Left cardiac atrium (tissue), 4 donors: ENCODE results near the gene CCDC71L. TPM values are rescaled to one million over a fixed set of nuclear protein-coding genes. Genes with fewer than 3 reads are reported as not detected.

Source experiments
- ATAC-seq, 2 donors: fragments of 200-7000 bp; cut with Tn5 transposase; one replicate each; pipeline ENCODE4 v1.9.1; 2020; ENCODE audit warnings: mild to moderate bottlenecking in 2 of 2, moderate library complexity in 2 of 2
- DNase-seq: peaks from one replicate; pipeline ENCODE4 v3.0.0-alpha.2; 2020
- intact Hi-C, 2 donors: fragments of 100-400 bp; cut with DNase I; formaldehyde crosslinking; loops; one replicate each; pipeline versions ENCODE4 v1.14.1 to v1.15.1; 2022 to 2023
- total RNA-seq, 2 donors: library from RNA; stranded (reverse); fragmentation: NEBNext Ultra II Directional; extraction: Animal tissue kit (Norgen Biotek cat#: 25700); gene quantifications; one replicate each; pipeline ENCODE4 v1.2.1, GENCODE V29; 2021
- donor health status: DM: no; HTN: yes; CAD: no.
- donor health status: DM: no; HTN: yes; CAD: no; lungs with severe emphysema.
- donor health status: DM: yes; HTN: yes; CAD: no.
- donor health status: Dilated cardiomyopathy.

The CCDC71L gene
- total RNA-seq, 2 donors from 2014 or later = 11.0 to 21.5 TPM

DNA sequence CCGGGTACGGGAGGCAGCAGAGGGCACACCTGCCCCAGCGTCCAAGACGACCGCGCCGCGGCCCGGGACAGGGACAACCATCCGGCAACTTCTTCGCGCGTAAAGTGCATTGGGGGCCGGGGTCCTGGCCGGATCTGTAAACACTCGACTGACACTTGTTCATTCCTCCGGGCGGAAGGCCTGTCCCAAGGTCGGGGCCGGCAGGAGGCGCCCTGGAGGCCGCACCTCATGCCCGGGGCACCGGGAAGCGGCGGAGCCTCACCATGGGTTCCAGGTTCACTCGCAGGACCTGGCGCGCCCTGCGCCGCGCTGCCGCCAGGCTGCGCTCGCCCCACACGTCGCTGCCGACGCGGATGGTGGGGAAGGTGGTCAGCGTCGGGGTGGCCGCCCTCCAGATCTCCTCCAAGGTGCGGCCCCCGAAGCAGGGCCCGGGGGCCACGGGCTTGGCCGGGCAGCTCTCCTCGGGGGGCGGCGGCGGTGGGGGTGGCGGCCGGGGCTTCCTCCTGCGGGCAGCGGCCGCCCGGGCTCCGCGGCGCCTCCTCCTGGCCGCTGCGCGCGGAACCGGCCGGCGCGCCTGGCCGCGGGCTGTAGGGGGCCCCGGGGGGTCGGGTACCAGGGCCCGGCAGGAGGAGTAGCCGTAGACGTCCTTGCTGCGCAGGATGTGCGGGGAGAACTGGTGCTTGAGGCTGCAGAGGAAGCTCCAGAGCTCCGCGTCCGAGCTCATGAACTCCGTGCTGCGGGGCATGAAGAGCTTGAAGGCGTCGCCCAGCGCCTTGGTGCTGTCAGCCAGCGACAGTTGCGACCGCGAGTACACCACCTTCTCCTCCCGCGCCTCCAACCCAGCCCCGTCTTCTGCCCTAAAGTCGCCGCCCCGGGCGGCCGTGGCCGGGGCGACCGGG is 746 bp downstream of the CCDC71L start:
- intact Hi-C loops = loop anchor here in 1 of 2 donors (5.0 kb wide), 2 partner anchors 77 to 483 kb away; no protein-coding TSS in a partner anchor
- ATAC-seq (peak; percentile 75), DNase-seq (peak; percentile 83)

- ATAC-seq = no peak
- intact Hi-C loops = loop anchor here in 1 of 2 donors (5.0 kb wide), 1 partner anchor 482 kb away; no protein-coding TSS in a partner anchor
- no peak for DNase-seq
These were observed 1.6 kb downstream of the CCDC71L start for GRCh38 chr7:106659166-106659962.

GRCh38 chr7:106658316-106659165 is 2.4 kb downstream of the CCDC71L start:
- DNase-seq = no peak
- intact Hi-C loops = loop anchor here in 1 of 2 donors (5.0 kb wide), 1 partner anchor 481 kb away; no protein-coding TSS in a partner anchor

GRCh38 chr7:106657085-106657991 is 3.6 kb downstream of the CCDC71L start:
- DNase-seq = no peak

More at GRCh38 chr7:106658316-106659165, 2.4 kb downstream of the CCDC71L start:
- no peak for ATAC-seq

DNA sequence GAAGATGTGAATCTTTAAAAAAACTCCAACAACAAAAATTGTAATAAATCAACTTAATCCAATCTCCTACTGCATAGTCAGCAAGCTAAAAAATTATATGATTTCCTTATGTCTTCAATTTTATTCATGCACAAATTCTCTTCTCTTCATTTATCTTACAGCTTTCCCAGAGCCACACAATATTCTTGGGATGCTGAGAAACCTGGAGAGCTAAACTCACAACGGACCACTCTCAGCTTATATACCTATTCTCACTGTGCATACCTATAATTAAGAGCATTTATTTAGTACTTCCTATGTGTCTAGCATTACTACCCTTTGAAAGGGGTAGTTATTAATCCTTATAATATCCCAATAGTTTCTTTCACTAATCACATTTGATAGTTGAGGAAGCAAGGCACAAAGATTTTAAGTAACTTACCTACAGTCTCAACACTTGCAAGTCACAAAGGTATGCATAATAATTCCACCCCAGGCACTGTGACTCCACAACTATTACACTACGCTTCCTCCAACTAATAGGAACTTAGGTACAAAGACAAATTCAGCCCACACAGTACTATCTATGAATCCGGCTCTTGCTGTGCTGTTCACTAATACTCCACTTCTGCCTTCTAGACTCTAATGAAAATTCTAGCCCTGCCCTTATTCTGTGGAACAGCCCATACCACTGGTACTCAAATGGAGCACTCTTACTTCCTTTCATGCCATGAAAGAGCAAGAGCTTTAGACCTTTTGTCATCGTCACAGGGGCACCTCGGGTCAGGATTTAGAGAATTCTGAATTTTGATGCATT is 5.1 kb downstream of the CCDC71L start:
- ATAC-seq (no peak), DNase-seq (no peak)
- intact Hi-C loops = loop anchor here in 1 of 2 donors (5.0 kb wide), 1 partner anchor 479 kb away; no protein-coding TSS in a partner anchor

More at GRCh38 chr7:106657085-106657991, 3.6 kb downstream of the CCDC71L start:
- no peak for ATAC-seq
- intact Hi-C loops = loop anchor here in 1 of 2 donors (5.0 kb wide), 1 partner anchor 480 kb away; no protein-coding TSS in a partner anchor

- intact Hi-C loops = no loop called here
- ATAC-seq (no peak), DNase-seq (no peak)
These were observed 7.5 kb downstream of the CCDC71L start for GRCh38 chr7:106653488-106653887.

GRCh38 chr7:106652909-106653308 is 8.0 kb downstream of the CCDC71L start:
- no peak for ATAC-seq
- DNase-seq = no peak
- intact Hi-C loops = no loop called here

DNA sequence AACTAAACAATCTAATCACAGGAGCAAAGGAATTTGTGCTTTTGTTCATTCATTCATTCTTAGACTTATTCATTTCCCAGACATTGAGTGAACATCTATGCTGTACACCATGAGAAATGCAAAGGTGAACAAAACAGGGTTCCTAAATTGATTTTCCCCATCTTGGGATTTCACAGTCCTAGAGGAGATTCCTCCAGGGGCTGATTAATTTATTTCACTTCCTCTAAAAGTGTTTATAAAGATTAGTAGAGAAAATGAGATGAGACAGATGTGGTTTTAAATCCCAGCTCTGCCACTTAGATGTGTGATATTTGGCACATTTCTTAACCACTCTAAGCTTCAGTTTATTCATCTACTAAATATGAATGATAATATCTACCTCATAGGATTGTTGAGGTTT is 8.9 kb downstream of the CCDC71L start:
- intact Hi-C loops = no loop called here
- DNase-seq (no peak), ATAC-seq (no peak)

DNA sequence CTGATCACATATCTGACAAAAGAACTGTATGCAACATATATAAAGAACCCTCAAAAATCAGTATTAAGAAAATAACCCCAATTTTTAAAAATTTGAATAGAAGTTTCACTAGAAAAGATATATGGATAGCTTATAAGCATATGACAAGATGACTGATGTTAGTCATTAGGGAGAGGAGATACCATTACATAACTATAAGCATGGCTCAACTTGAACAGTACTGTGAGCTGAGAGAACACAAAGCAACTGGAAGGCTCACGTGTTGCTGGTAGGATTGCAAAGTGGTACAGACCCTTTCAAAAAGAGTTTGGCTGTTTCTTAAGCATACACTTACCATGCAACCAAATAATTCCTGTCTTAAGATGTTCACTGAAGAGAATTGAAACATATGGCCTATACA is 14.7 kb downstream of the CCDC71L start:
- intact Hi-C loops = no loop called here
- ATAC-seq (no peak), DNase-seq (no peak)

- ATAC-seq (peak in 1 of 2 donors; percentile 17), DNase-seq (no peak)
- intact Hi-C loops = no loop called here
These were observed 16.0 kb downstream of the CCDC71L start for GRCh38 chr7:106644999-106645398.

DNA sequence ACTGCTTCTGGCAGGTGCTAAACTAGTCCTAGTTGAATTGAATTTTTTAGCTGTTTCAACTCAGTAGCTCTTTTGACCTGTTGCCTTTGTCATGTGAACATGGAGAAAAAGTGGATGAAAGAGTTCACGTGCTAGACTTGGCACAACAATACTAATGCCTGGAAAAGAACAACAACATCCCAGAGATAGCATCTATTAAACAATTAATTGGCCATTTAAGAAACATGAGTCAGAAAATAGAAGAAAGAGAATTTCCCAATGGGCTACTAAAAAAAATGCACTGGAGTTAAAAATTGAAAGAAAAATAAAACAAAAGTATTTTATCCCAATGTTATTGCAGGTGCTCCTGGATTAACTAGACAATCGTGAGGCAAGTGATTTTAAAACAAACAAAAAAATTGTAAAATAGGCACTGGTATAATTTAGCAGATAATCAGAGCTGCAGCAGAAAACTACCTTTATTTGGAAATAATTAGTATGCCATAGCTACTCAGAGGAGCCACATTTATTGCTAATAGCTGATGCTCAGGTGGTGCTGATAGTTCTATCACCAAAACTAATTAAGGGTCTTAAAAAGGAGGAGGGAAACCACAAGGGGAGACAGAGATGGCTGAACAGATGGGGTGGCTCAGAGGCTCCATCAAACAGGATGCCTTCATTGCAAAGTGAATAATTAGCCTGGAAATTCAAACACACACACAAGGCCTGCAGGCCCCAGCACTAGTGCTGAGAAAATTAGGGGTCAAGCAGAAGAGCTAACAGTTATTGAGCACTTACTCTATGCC is 17.6 kb downstream of the CCDC71L start:
- DNase-seq (no peak), ATAC-seq (no peak)
- intact Hi-C loops = no loop called here

- DNase-seq (no peak), ATAC-seq (no peak)
- intact Hi-C loops = no loop called here
These were observed 19.5 kb downstream of the CCDC71L start for GRCh38 chr7:106641416-106641815.

- no peak for DNase-seq
- intact Hi-C loops = no loop called here
- ATAC-seq = peak in 1 of 2 donors; percentile 61
These were observed 20.4 kb downstream of the CCDC71L start for GRCh38 chr7:106640368-106641141.

- no peak for DNase-seq
These were observed 21.3 kb downstream of the CCDC71L start for GRCh38 chr7:106639476-106640334.

DNA sequence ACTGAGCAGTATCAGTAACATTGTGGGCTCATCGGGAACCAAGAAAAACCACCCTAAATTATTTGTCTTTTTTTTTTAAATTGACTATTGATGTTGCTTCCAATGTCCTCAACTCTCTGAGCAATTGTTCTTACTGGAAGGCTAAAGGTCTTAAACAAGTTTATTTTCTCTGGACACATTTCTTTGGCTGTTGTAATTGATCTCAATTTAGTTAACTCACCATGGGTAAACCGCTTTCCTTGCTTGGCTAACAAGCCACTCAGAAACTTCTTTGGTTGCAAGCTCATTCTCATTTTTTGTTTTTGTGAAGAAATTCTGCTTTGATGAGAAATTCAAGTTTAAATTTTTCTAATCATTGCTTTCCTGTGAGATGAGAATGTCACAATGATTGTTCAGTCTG is 25.5 kb downstream of the CCDC71L start:
- no peak for DNase-seq
- ATAC-seq = no peak
- intact Hi-C loops = no loop called here

More at GRCh38 chr7:106639476-106640334, 21.3 kb downstream of the CCDC71L start:
- intact Hi-C loops = no loop called here
- ATAC-seq = no peak
